Measurements from ENCODE around the gene RNASE13. TPM values are rescaled to one million over a fixed set of nuclear protein-coding genes. Genes with fewer than 3 reads are reported as not detected.
A peak's percentile ranks its signal among the peaks of the same experiment; 100 is the strongest.
"Not testable (repeated sequence)": the region's sequence is repeated elsewhere in the genome, so short reads cannot be mapped to it uniquely, and the experiment has no call there.

Gene RNASE13
- polyA plus RNA-seq, 1 of the 3 experiments (the other 2 are of a cell fraction), result not detected

GRCh38 chr14:20986811-20987210, 47.8 kb downstream of the RNASE13 start:
- Histone ChIP-seq H3K27me3 (ENCODE audit: insufficient read depth) (no peaks in the 10 kb centered on the region; the same call in 1 of the 2 replicates), H3K4me2 (peak overlapping the region; percentile 16; the same call in 1 of the 2 replicates), H3K9ac (no peak overlapping the region), H3K4me3 (ENCODE audit: low read depth in 2 of 2, low read length in 1 of 2) (no peak overlapping the region), H3K9me3 (no peaks in the 10 kb centered on the region), H3F3A (replicated peaks; ENCODE audit: insufficient read depth) (peaks cover 13% of the 10 kb centered on the region), H3K36me3 (replicated peaks in 1 of 2; ENCODE audit: control insufficient read depth in 1 of 2, insufficient read depth in 2 of 2, low read length in 1 of 2) (peaks cover under 1 to 11% of the 10 kb centered on the region in 2 experiments), H3K27ac (ENCODE audit: low read depth in 2 of 2, low read length in 1 of 2) (peak overlapping the region in 1 of 2 experiments; percentile 57; a peak in 2 of 4 replicates), H3K4me1 (ENCODE audit: control insufficient read depth in 1 of 2, insufficient read depth in 2 of 2, low read depth in 1 of 2, low read length in 1 of 2) (peaks cover 8 to 27% of the 10 kb centered on the region in 2 experiments), H3K9me2 (no peaks in the 10 kb centered on the region), H2AFZ (ENCODE audit: low read depth) (peak overlapping the region; percentile 51; the same call in 1 of the 2 replicates), H4K20me1 (ENCODE audit: insufficient read depth) (0 out of 2 replicates have a peak, but pooled peaks cover 4% of the 10 kb centered on the region), H3K79me2 (ENCODE audit: insufficient read depth) (peaks cover 19% of the 10 kb centered on the region)
- 3% methylated on average over 2 of the region's 2 CpGs for WGBS (ENCODE audit: low lambda C conversion rate)
- POLR2A ChIA-PET, result no interaction called here
- peak; percentile 94 for TF ChIP-seq FOSL2 (IDR thresholded peaks at IDR 0.05; ENCODE audit: borderline replicate concordance, low read depth)
- TF ChIP-seq JUND (IDR thresholded peaks at IDR 0.05), result peak; percentile 76
- TF ChIP-seq NFIC (IDR thresholded peaks at IDR 0.05; ENCODE audit: borderline replicate concordance), result peak; percentile 11; the same call in 1 of the 2 replicates
- TF ChIP-seq POLR2AphosphoS5 (IDR thresholded peaks at IDR 0.05; ENCODE audit: low read depth, low read length), result no peak
- no peak for TF ChIP-seq GABPA (IDR thresholded peaks at IDR 0.05; ENCODE audit: low read depth)
- TF ChIP-seq TCF12 (IDR thresholded peaks at IDR 0.05), result peak; percentile 19; the same call in 1 of the 2 replicates
- no peak for TF ChIP-seq RCOR1 (IDR thresholded peaks at IDR 0.05; ENCODE audit: low read length)
- no peak for TF ChIP-seq EZH2phosphoT487 (IDR thresholded peaks at IDR 0.05; ENCODE audit: borderline replicate concordance, low read depth)
- DNase-seq, result no peak
- CTCF ChIA-PET, result interaction anchor here (2.8 kb wide), 1 partner anchor 15 kb away, joined by 22 read pairs; no protein-coding TSS in a partner anchor

GRCh38 chr14:20985650-20986049, 49.0 kb downstream of the RNASE13 start:
- peaks cover 13% of the 10 kb centered on the region for H3F3A ChIP-seq (replicated peaks; ENCODE audit: insufficient read depth)
- H3K4me1 ChIP-seq (ENCODE audit: control insufficient read depth in 1 of 2, insufficient read depth in 2 of 2, low read depth in 1 of 2, low read length in 1 of 2), result peaks cover 5 to 16% of the 10 kb centered on the region in 2 experiments
- H3K4me2 ChIP-seq; DNase-seq; H3K27me3 ChIP-seq (ENCODE audit: insufficient read depth); H2AFZ ChIP-seq (ENCODE audit: low read depth); POLR2A ChIA-PET; H3K9ac ChIP-seq; H3K79me2 ChIP-seq (ENCODE audit: insufficient read depth); H3K9me3 ChIP-seq; H3K27ac ChIP-seq (ENCODE audit: low read depth in 2 of 2, low read length in 1 of 2); H4K20me1 ChIP-seq (ENCODE audit: insufficient read depth); H3K4me3 ChIP-seq (ENCODE audit: low read depth in 2 of 2, low read length in 1 of 2); H3K36me3 ChIP-seq (replicated peaks in 1 of 2; ENCODE audit: control insufficient read depth in 1 of 2, insufficient read depth in 2 of 2, low read length in 1 of 2); H3K9me2 ChIP-seq: not testable (repeated sequence)
- 55% methylated on average over 4 of the region's 4 CpGs for WGBS (ENCODE audit: low lambda C conversion rate)
- CTCF ChIA-PET, result interaction anchor here (1.2 kb wide), 1 partner anchor 107 kb away, joined by 3 read pairs; no protein-coding TSS in a partner anchor

Other genes with a start within 250 kb of the RNASE13 start
- not detected in 2 replicates for gene RNASE1, start 232.0 kb downstream of the RNASE13 start, polyA plus RNA-seq (2012; rRNA removed)
- not detected in 2 replicates for gene RNASE3, start 143.4 kb downstream of the RNASE13 start, polyA plus RNA-seq (2012; rRNA removed)
- not detected in 2 replicates for gene RNASE2, start 79.3 kb downstream of the RNASE13 start, polyA plus RNA-seq (2012; rRNA removed)
- 104 and 144 TPM in 2 replicates for gene METTL17, start 44.8 kb downstream of the RNASE13 start, polyA plus RNA-seq (2012; rRNA removed)
- gene SLC39A2, start 35.5 kb downstream of the RNASE13 start, polyA plus RNA-seq (2012; rRNA removed), result not detected in 2 replicates
- 15.8 and 15.9 TPM in 2 replicates for gene NDRG2, start 9.7 kb downstream of the RNASE13 start, polyA plus RNA-seq (2012; rRNA removed)
- gene TPPP2, start 4.6 kb downstream of the RNASE13 start, polyA plus RNA-seq (2012; rRNA removed), result not detected in 2 replicates
- not detected in 2 replicates for gene RNASE7, start 7.6 kb upstream of the RNASE13 start, polyA plus RNA-seq (2012; rRNA removed)
- gene RNASE8, start 23.0 kb upstream of the RNASE13 start, polyA plus RNA-seq (2012; rRNA removed), result not detected in 2 replicates
- 58.8 and 64.2 TPM in 2 replicates for gene ARHGEF40, start 35.5 kb upstream of the RNASE13 start, polyA plus RNA-seq (2012; rRNA removed)
- gene ZNF219, start 63.8 kb upstream of the RNASE13 start, polyA plus RNA-seq (2012; rRNA removed), result 22.1 and 24.1 TPM in 2 replicates
- 0.82 and 0.94 TPM in 2 replicates for gene TMEM253, start 66.3 kb upstream of the RNASE13 start, polyA plus RNA-seq (2012; rRNA removed)
- not detected in 2 replicates for gene OR5AU1, start 121.3 kb upstream of the RNASE13 start, polyA plus RNA-seq (2012; rRNA removed)
- 341 and 500 TPM in 2 replicates for gene HNRNPC, start 234.6 kb upstream of the RNASE13 start, polyA plus RNA-seq (2012; rRNA removed)
- gene RPGRIP1, start 245.3 kb upstream of the RNASE13 start, polyA plus RNA-seq (2012; rRNA removed), result not detected in 2 replicates